ENCODE results near the gene TSPEAR. TPM values are rescaled to one million over a fixed set of nuclear protein-coding genes. Genes with fewer than 3 reads are reported as not detected.

Gene TSPEAR
- total and polyA plus RNA-seq, 9 of the 15 experiments (the other 6 are each of a cell fraction or from before 2014, with no cell fraction given): not detected

DNA sequence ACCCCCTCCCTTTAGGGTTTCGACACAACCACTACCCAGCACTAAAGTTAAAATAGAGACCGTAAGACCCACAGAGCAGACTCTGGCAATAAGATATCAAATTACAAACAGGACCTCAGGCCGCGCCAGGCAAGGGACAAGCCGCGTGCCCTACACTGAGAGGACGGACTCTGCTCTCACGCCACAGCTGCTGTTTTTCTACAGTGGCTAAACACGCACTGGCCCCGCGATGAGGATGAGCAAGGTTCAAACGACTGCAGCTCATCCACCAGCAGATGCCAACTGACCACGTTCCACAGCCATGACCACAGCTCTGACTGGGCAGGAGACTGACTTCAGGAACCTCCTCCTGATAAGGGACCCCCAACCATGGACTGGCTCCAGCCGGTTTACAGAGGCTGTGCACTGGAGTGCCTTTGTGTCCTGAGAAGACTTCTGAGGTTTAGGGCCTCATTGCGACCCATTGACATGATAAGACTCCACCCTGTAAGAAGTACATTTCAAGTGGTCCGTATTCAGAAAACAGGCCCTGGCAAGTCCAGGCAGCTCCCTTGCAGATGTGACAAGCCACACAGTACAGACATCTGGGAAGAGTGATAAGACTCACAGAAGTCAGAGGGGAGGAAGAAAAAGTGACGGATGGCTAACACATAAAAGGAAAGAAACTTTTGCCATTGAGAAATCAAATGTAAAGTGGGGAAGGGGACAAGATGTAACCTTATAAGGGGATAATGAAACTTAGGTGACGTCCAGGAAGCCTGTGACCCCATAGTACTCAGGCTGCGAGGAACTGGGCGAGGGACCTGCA, 117.6 kb downstream of the TSPEAR start (continued):
- TF ChIP-seq MAFK (IDR thresholded peaks at IDR 0.05; ENCODE audit: low read length) (no peak), ZNF384 (IDR thresholded peaks at IDR 0.05; ENCODE audit: low read depth, low read length) (no peak), TCF7L2 (IDR thresholded peaks at IDR 0.05; ENCODE audit: low read depth, low read length) (no peak), HOXB6 (CRISPR knock-in tag; IDR thresholded peaks at IDR 0.05; ENCODE audit: borderline replicate concordance) (no peak), ZNF644 (tag; IDR thresholded peaks at IDR 0.05; ENCODE audit: low read depth) (0 out of 2 replicates have a peak, but pooled peaks have one; percentile 46), ARID1B (IDR thresholded peaks at IDR 0.05) (peak; percentile 96), CREM (IDR thresholded peaks at IDR 0.05; ENCODE audit: low read depth) (peak; percentile 31; the same call in 1 of the 2 replicates), ZNF24 (IDR thresholded peaks at IDR 0.05) (0 out of 2 replicates have a peak, but pooled peaks have one; percentile 34), ZFP30 (CRISPR knock-in tag; IDR thresholded peaks at IDR 0.05; ENCODE audit: borderline replicate concordance) (no peak), RBM22 (IDR thresholded peaks at IDR 0.05; ENCODE audit: low read depth, low read length, poor library complexity, severe bottlenecking) (no peak), POLR2AphosphoS2 (IDR thresholded peaks at IDR 0.05; ENCODE audit: low read length) (no peak), HCFC1 (IDR thresholded peaks at IDR 0.05; ENCODE audit: low read depth, low read length) (no peak), GTF2A2 (tag; IDR thresholded peaks at IDR 0.05) (no peak), NFE2 (IDR thresholded peaks at IDR 0.05; ENCODE audit: low read depth) (no peak), MIER1 (IDR thresholded peaks at IDR 0.05; ENCODE audit: low read depth) (no peak), STAG1 (CRISPR knock-in tag; IDR thresholded peaks at IDR 0.05; ENCODE audit: borderline replicate concordance) (no peak), ZNF140 (CRISPR knock-in tag; IDR thresholded peaks at IDR 0.05) (no peak), ZNF316 (IDR thresholded peaks at IDR 0.05) (no peak), CHD1 (IDR thresholded peaks at IDR 0.05; ENCODE audit: low read length) (no peak), MTA3 (IDR thresholded peaks at IDR 0.05; ENCODE audit: borderline replicate concordance) (peak; percentile 86), SP2 (IDR thresholded peaks at IDR 0.05; ENCODE audit: extremely low read depth, low read depth, low read length, poor library complexity, severe bottlenecking) (no peak), FOXK1 (CRISPR knock-in tag; IDR thresholded peaks at IDR 0.05; ENCODE audit: borderline replicate concordance) (no peak)
- TF ChIP-seq, protein P1, sequence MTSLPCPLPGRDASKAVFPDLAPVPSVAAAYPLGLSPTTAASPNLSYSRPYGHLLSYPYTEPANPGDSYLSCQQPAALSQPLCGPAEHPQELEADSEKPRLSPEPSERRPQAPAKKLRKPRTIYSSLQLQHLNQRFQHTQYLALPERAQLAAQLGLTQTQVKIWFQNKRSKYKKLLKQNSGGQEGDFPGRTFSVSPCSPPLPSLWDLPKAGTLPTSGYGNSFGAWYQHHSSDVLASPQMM (CRISPR knock-in tag; IDR thresholded peaks at IDR 0.05): no peak
- TF ChIP-seq, protein P2, sequence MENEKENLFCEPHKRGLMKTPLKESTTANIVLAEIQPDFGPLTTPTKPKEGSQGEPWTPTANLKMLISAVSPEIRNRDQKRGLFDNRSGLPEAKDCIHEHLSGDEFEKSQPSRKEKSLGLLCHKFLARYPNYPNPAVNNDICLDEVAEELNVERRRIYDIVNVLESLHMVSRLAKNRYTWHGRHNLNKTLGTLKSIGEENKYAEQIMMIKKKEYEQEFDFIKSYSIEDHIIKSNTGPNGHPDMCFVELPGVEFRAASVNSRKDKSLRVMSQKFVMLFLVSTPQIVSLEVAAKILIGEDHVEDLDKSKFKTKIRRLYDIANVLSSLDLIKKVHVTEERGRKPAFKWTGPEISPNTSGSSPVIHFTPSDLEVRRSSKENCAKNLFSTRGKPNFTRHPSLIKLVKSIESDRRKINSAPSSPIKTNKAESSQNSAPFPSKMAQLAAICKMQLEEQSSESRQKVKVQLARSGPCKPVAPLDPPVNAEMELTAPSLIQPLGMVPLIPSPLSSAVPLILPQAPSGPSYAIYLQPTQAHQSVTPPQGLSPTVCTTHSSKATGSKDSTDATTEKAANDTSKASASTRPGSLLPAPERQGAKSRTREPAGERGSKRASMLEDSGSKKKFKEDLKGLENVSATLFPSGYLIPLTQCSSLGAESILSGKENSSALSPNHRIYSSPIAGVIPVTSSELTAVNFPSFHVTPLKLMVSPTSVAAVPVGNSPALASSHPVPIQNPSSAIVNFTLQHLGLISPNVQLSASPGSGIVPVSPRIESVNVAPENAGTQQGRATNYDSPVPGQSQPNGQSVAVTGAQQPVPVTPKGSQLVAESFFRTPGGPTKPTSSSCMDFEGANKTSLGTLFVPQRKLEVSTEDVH (IDR thresholded peaks at IDR 0.05; ENCODE audit: low read depth, partially characterized antibody): no peak
- TF ChIP-seq, protein P3, sequence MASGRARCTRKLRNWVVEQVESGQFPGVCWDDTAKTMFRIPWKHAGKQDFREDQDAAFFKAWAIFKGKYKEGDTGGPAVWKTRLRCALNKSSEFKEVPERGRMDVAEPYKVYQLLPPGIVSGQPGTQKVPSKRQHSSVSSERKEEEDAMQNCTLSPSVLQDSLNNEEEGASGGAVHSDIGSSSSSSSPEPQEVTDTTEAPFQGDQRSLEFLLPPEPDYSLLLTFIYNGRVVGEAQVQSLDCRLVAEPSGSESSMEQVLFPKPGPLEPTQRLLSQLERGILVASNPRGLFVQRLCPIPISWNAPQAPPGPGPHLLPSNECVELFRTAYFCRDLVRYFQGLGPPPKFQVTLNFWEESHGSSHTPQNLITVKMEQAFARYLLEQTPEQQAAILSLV (tag; IDR thresholded peaks at IDR 0.05): no peak; the same call in 1 of the 2 replicates
